Right kidney (tissue), 1 donor: ENCODE measurements around the gene SEMA4C.
A peak's percentile ranks its signal among the peaks of the same experiment; 100 is the strongest.

Experiments
- DNase-seq: peaks from one replicate; pipeline ENCODE4 v3.0.0-alpha.2; 2016

The SEMA4C gene

DNA sequence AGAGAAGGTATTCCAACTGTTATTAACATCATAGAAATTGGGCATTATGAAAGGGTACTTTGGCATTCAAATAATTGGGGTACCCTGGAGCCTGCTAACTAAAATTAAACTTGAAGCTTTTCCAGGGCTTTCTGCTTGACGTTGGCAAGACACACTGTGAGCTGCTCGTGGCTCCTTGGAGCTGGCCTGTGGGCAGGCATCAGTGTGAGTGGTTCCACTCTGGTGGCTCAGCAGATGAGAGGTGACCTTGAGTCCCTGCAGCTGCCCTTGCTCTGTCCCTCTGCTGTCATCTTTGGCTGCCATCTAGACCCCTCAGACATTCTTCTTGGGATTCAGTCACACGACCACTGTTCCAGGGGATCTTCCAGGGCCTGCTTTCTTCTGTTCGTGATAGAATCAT, 47.1 kb downstream of the SEMA4C start:
- DNase-seq: no peak

DNA sequence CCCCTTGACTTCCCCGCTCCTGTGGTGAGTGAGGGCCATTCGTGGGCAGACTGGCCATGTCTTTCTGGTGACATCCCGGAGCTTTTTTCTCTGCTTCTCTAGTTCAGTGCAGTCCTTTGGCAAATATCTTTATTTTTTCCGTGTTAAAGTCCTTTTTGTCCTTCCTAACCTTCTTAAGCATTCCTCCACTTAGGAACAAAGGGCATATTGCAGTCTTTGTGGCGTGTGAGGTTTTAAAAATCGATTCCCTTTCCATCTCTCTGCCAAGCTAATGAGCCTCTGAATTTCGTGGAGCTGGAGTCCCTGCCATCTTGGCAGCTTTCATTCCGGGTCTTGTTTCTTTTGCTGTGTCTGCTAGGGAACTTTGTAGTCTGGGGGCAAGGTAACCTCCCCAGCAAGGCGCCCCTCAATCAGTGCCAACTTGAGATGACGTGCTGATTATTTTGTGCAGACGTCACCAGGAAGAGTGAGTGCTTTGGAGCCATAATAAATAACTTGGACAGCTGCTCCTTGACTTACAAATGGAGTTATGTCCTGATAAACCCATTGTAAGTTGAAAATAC, 48.7 kb downstream of the SEMA4C start:
- DNase-seq: no peak

- DNase-seq: no peak
These were observed 49.9 kb downstream of the SEMA4C start for GRCh38 chr2:96819876-96820511.

- DNase-seq: no peak
These were observed 50.6 kb downstream of the SEMA4C start for GRCh38 chr2:96819128-96819875.

GRCh38 chr2:96817882-96818281, 52.0 kb downstream of the SEMA4C start:
- DNase-seq: no peak

- peak; percentile 55 for DNase-seq
These were observed 52.8 kb downstream of the SEMA4C start for GRCh38 chr2:96816836-96817702.

- DNase-seq: peak; percentile 99
These were observed 53.6 kb downstream of the SEMA4C start, which contains the start of gene CNNM3 for GRCh38 chr2:96816127-96816835. TSS of gene CNNM3 (plus strand) at chr2:96816268. CDS start at chr2:96816278, 10 bp downstream.

GRCh38 chr2:96815326-96816126, 54.4 kb downstream of the SEMA4C start:
- peak; percentile 85 for DNase-seq

- no peak for DNase-seq
These were observed 56.2 kb downstream of the SEMA4C start for GRCh38 chr2:96813656-96814055.

DNA sequence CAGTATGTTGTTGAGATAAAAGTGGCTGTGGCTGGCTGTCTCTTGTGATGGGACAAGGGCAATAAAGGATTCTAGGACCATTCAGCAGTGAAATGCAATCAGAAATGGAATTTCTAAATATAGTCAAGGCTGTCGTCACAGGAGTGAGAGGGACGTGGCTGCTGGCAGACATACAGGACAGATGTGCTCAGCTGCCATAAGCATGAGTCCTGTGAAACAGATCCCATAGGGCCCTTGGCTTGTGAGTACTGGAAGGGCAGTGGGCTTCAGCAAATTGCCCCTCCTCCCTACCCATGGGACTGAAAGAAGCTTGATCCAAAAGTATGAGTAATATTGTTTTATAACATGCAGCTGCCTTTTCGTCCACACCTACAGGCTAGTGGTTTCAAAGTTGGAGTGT, 58.0 kb downstream of the SEMA4C start:
- no peak for DNase-seq

GRCh38 chr2:96810783-96811192, 59.1 kb downstream of the SEMA4C start:
- no peak for DNase-seq

GRCh38 chr2:96809951-96810782, 59.7 kb downstream of the SEMA4C start:
- DNase-seq: no peak
